Mesendoderm (in vitro differentiated cells): ENCODE measurements around the gene SORCS2.

Experiments used
- DNase-seq: peaks from one replicate; pipeline ENCODE4 v3.0.0; 2013
- H2AK5ac ChIP-seq: 2 replicates; pipeline ENCODE4 v1.6.1; 2013; ENCODE audit warnings: low read length, inconsistent platforms
- H2BK120ac ChIP-seq: 2 replicates; pipeline ENCODE4 v1.6.1; 2013; ENCODE audit warnings: low read depth, mild to moderate bottlenecking, low read length, moderate library complexity, mixed read lengths
- H2BK15ac ChIP-seq: replicated peaks from 2 replicates; pipeline ENCODE4 v1.6.1; 2013; ENCODE audit warnings: low read depth, mild to moderate bottlenecking, moderate library complexity
- H2BK5ac ChIP-seq: 2 replicates; pipeline ENCODE4 v1.6.1; 2013; ENCODE audit warnings: low read length, inconsistent platforms
- H3K18ac ChIP-seq: 2 replicates; pipeline ENCODE4 v1.6.1; 2013; ENCODE audit warnings: mild to moderate bottlenecking, low read length, mixed read lengths
- H3K23ac ChIP-seq: one replicate; pipeline ENCODE4 v1.6.1; 2013; ENCODE audit warnings: low read length
- H3K27ac ChIP-seq: 2 replicates; pipeline ENCODE4 v1.5.1; 2013; ENCODE audit warnings: low read depth, mild to moderate bottlenecking, inconsistent platforms, low read length, moderate library complexity
- H3K27me3 ChIP-seq: 2 replicates; pipeline ENCODE4 v1.6.1; 2013; ENCODE audit warnings: low read length, control low read depth, mild to moderate bottlenecking, inconsistent platforms; ENCODE audit not compliant: insufficient read depth, poor library complexity
- H3K36me3 ChIP-seq: 2 replicates; pipeline ENCODE4 v1.6.1; 2013; ENCODE audit warnings: low read length, inconsistent platforms; ENCODE audit not compliant: control insufficient read depth, insufficient read depth
- H3K4ac ChIP-seq: one replicate; pipeline ENCODE4 v1.6.1; 2013; ENCODE audit warnings: low read depth, mild to moderate bottlenecking, low read length, moderate library complexity
- H3K4me1 ChIP-seq: 2 replicates; pipeline ENCODE4 v1.6.1; 2013; ENCODE audit warnings: low read depth, low read length, inconsistent platforms; ENCODE audit not compliant: control insufficient read depth
- H3K4me2 ChIP-seq: 2 replicates; pipeline ENCODE4 v1.6.1; 2013; ENCODE audit warnings: low read length
- H3K4me3 ChIP-seq: 2 replicates; pipeline ENCODE4 v1.5.1; 2013; ENCODE audit warnings: mild to moderate bottlenecking, low read length
- H3K56ac ChIP-seq: one replicate; pipeline ENCODE4 v1.6.1; 2013; ENCODE audit warnings: low read length
- H3K79me1 ChIP-seq: 2 replicates; pipeline ENCODE4 v1.6.1; 2013; ENCODE audit warnings: low read length, inconsistent platforms
- H3K79me2 ChIP-seq: 2 replicates; pipeline ENCODE4 v1.6.1; 2013; ENCODE audit warnings: mild to moderate bottlenecking, low read length; ENCODE audit not compliant: control insufficient read depth, insufficient read depth
- H3K9ac ChIP-seq: 2 replicates; pipeline ENCODE4 v1.6.1; 2013; ENCODE audit warnings: low read length, inconsistent platforms
- H4K5ac ChIP-seq: one replicate; pipeline ENCODE4 v1.6.1; 2013; ENCODE audit warnings: low read length
- H4K8ac ChIP-seq: one replicate; pipeline ENCODE4 v1.6.1; 2013; ENCODE audit warnings: low read depth, mild to moderate bottlenecking, control low read depth, low read length, moderate library complexity
- WGBS: extraction: QIAGEN DNeasy Blood & Tissue Kit; methylation state at CpG from one replicate; pipeline ENCODE4 v1.1.7; 2013; ENCODE audit warnings: low lambda C conversion rate, missing lambda C conversion rate; ENCODE audit not compliant: insufficient coverage; ENCODE audit errors: extremely low coverage; 5-methylcytosine and 5-hydroxymethylcytosine counted together

SORCS2 gene

GRCh38 chr4:7756561-7757355 is 564.4 kb downstream of the SORCS2 start:
- no peak overlapping the region for H2BK5ac ChIP-seq
- H3K4me2 ChIP-seq = no peak overlapping the region
- H3K27me3 ChIP-seq = no peaks in the 10 kb centered on the region
- H2AK5ac ChIP-seq = no peak overlapping the region
- no CpG with 5 or more reads among the region's 32 CpGs for WGBS
- no peak overlapping the region for H4K8ac ChIP-seq
- H3K18ac ChIP-seq = no peak overlapping the region
- no peaks in the 10 kb centered on the region for H3K4me1 ChIP-seq
- H2BK15ac ChIP-seq = no peak overlapping the region
- H3K27ac ChIP-seq = no peak overlapping the region
- H3K4me3 ChIP-seq = no peak overlapping the region
- no peaks in the 10 kb centered on the region for H3K79me2 ChIP-seq
- no peak overlapping the region for H4K5ac ChIP-seq
- H3K4ac ChIP-seq = no peak overlapping the region
- H2BK120ac ChIP-seq = no peak overlapping the region
- H3K23ac ChIP-seq = no peak overlapping the region
- no peak for DNase-seq
- no peak overlapping the region for H3K9ac ChIP-seq
- H3K36me3 ChIP-seq = no peaks in the 10 kb centered on the region
- H3K79me1 ChIP-seq = no peaks in the 10 kb centered on the region
- no peak overlapping the region for H3K56ac ChIP-seq

GRCh38 chr4:7757501-7758471 is 565.4 kb downstream of the SORCS2 start:
- Histone ChIP-seq H3K56ac (no peak overlapping the region), H3K4me1 (no peaks in the 10 kb centered on the region), H3K27me3 (no peaks in the 10 kb centered on the region), H2BK5ac (no peak overlapping the region), H3K79me1 (no peaks in the 10 kb centered on the region), H4K5ac (no peak overlapping the region), H3K4ac (no peak overlapping the region), H3K4me3 (no peak overlapping the region), H3K36me3 (no peaks in the 10 kb centered on the region), H4K8ac (no peak overlapping the region), H2BK120ac (no peak overlapping the region), H2BK15ac (no peak overlapping the region), H3K4me2 (no peak overlapping the region), H3K9ac (no peak overlapping the region), H2AK5ac (no peak overlapping the region), H3K18ac (no peak overlapping the region), H3K23ac (no peak overlapping the region), H3K27ac (no peak overlapping the region), H3K79me2 (no peaks in the 10 kb centered on the region)
- no CpG with 5 or more reads among the region's 22 CpGs for WGBS
- DNase-seq = no peak

DNA sequence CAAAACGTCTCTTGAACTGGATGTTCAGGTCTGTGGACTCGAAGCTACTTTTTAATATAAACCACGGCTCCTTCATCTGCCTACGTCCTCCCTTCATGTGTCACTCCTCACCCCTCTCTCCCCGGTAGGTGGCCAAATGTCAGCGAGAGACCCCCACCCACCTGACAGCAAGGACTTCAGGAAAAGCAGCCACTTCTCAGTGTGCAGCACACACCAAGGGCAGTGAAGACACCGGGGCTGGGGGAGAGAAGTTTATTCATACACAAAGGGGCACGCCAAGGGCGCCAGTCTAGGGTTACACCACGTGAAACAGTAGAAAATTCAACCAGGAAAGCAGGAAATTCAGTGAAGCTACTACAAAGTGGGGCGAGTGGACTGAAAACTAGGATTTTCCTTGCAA is 566.1 kb downstream of the SORCS2 start:
- no peaks in the 10 kb centered on the region for H3K79me1 ChIP-seq
- H2BK120ac ChIP-seq = no peak overlapping the region
- no peak for DNase-seq
- no peak overlapping the region for H3K56ac ChIP-seq
- H3K4me3 ChIP-seq = no peak overlapping the region
- H3K18ac ChIP-seq = no peak overlapping the region
- H3K27ac ChIP-seq = no peak overlapping the region
- H2AK5ac ChIP-seq = no peak overlapping the region
- no peak overlapping the region for H3K9ac ChIP-seq
- H2BK15ac ChIP-seq = no peak overlapping the region
- no peak overlapping the region for H2BK5ac ChIP-seq
- no peak overlapping the region for H4K5ac ChIP-seq
- H3K4ac ChIP-seq = no peak overlapping the region
- H3K23ac ChIP-seq = no peak overlapping the region
- no peaks in the 10 kb centered on the region for H3K36me3 ChIP-seq
- H3K4me1 ChIP-seq = no peaks in the 10 kb centered on the region
- H4K8ac ChIP-seq = no peak overlapping the region
- no CpG with 5 or more reads among the region's 11 CpGs for WGBS
- H3K79me2 ChIP-seq = no peaks in the 10 kb centered on the region
- H3K4me2 ChIP-seq = no peak overlapping the region
- H3K27me3 ChIP-seq = no peaks in the 10 kb centered on the region

- no peaks in the 10 kb centered on the region for H3K36me3 ChIP-seq
- no peak overlapping the region for H3K4ac ChIP-seq
- WGBS = no CpG with 5 or more reads among the region's 12 CpGs
- no peak overlapping the region for H3K27ac ChIP-seq
- no peak overlapping the region for H3K4me3 ChIP-seq
- no peak overlapping the region for H3K18ac ChIP-seq
- H3K4me1 ChIP-seq = no peaks in the 10 kb centered on the region
- no peak overlapping the region for H2AK5ac ChIP-seq
- no peak overlapping the region for H4K5ac ChIP-seq
- H3K79me1 ChIP-seq = no peaks in the 10 kb centered on the region
- no peaks in the 10 kb centered on the region for H3K27me3 ChIP-seq
- no peak overlapping the region for H2BK15ac ChIP-seq
- H3K4me2 ChIP-seq = no peak overlapping the region
- H4K8ac ChIP-seq = no peak overlapping the region
- no peak overlapping the region for H2BK120ac ChIP-seq
- H3K9ac ChIP-seq = no peak overlapping the region
- no peak for DNase-seq
- H3K23ac ChIP-seq = no peak overlapping the region
- H3K79me2 ChIP-seq = no peaks in the 10 kb centered on the region
- no peak overlapping the region for H2BK5ac ChIP-seq
- H3K56ac ChIP-seq = no peak overlapping the region
Observed at GRCh38 chr4:7759216-7759615, 566.9 kb downstream of the SORCS2 start.

DNA sequence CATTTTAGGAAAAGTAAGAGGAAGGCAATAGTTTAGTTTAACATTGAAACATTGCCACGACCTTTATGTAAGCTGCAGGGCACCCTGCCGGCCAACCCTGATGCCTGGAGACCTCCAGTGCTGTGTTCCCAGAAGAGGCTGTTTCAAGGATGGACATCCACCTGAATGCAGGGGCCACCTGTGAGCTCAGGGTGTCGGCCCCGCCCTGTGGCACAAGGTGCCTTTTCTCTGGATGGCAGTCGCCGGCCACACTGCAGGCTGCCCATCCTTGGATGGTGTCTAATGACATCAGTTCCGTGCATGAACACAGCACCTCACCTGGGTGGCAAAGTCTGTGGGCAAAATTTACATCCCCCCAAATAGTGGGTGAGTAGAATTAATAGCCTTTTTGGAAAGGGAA is 567.3 kb downstream of the SORCS2 start:
- Histone ChIP-seq H3K36me3 (no peaks in the 10 kb centered on the region), H3K79me1 (no peaks in the 10 kb centered on the region), H3K79me2 (no peaks in the 10 kb centered on the region), H3K27me3 (no peaks in the 10 kb centered on the region), H3K9ac (no peak overlapping the region), H3K4me2 (no peak overlapping the region), H3K4ac (no peak overlapping the region), H3K23ac (no peak overlapping the region), H4K5ac (no peak overlapping the region), H2BK120ac (no peak overlapping the region), H3K27ac (no peak overlapping the region), H3K4me3 (no peak overlapping the region), H3K4me1 (no peaks in the 10 kb centered on the region), H2BK15ac (no peak overlapping the region), H4K8ac (no peak overlapping the region), H2BK5ac (no peak overlapping the region), H2AK5ac (no peak overlapping the region), H3K18ac (no peak overlapping the region), H3K56ac (no peak overlapping the region)
- WGBS = no CpG with 5 or more reads among the region's 7 CpGs
- no peak for DNase-seq
